GM12892 (cell line): Measurements from ENCODE around the gene GPS2.

Source experiments
- POLR2A ChIP-seq: IDR thresholded peaks from 2 replicates; pipeline ENCODE4 v1.6.1; 2011; ENCODE audit warnings: low read depth, low read length, control low read depth
- POLR2AphosphoS5 ChIP-seq: IDR thresholded peaks from 2 replicates; pipeline ENCODE4 v1.6.1; 2011; ENCODE audit warnings: low read depth, low read length, control low read depth

GRCh38 chr17:7354262-7354843 is 39.2 kb upstream of the GPS2 start:
- TF ChIP-seq POLR2A: no peak
- no peak for TF ChIP-seq POLR2AphosphoS5
